Stimulated activated CD4-positive, alpha-beta T cell treated with anti-CD3 and anti-CD28 coated beads, Interleukin-12 subunit alpha, Interleukin-12 subunit beta, amount 100 ng/mL, for 4 hours (primary cell): ENCODE data around the gene RPP21.

Experiments used
- DNase-seq: peaks from one replicate; pipeline ENCODE4 v3.0.0-alpha.2; 2020

RPP21 gene

GRCh38 chr6:30344868-30345671, at the start of gene RPP21:
Gene RPP21 (plus strand): TSS chr6:30345156. CDS start chr6:30345172, 16 bp downstream.
- peak; percentile 85 for DNase-seq

DNA sequence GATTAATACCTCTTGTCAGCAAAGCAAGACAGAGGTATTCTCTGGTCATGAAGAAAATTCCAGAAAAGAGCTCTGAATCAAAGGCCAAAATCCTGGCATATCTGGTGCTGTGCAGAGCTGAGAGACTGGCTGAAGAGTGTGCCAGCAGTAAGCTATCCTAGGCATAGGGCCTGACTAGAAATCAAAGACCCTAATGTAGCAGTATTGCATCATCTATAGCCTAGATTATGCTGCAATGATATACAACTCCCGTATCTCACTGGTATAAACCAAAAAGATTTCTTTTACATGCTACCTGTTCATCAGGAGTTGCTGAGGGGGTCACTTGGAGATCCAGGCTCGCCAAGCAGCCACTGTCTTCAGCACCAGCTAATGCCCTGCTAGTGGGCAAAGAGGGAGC, 49.1 kb upstream of the RPP21 start:
- DNase-seq: no peak

DNA sequence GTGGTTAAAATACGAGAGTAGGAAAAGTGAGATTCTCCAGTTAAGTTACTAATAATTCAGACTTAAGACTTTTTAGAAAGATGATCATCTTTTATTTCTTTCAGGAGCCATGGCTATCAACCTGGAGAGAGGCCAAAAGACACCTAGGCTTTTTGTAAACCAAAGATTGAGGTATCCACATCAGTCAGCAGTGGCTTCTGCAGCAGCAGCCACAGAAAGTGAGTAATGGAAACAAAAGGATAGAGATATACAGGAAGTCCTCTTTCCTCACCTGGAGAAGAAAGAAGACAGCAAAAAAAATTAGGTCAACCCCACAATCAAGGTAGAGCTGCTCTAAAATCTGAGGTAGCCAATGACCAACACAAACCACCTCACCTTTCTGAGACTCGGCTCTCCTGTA, 41.0 kb upstream of the RPP21 start:
- no peak for DNase-seq

DNA sequence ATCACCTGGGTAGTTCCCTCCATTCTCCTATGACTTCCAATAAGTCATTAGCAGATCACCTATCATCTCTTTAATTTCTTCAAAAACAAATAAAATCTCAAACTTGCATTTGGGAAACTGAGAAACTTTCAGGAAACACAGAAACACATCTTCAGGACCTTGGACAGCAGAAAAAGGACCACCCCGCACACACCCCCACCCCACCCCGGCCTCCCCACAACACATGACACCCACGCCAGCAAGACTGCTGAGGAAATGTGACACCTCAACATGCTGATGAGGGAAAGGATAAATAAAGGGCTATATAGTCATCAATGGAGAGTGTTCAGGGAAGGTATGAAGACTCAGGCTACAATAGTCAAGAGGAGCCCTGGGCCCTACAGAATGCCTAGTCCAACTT, 33.9 kb upstream of the RPP21 start:
- no peak for DNase-seq

- no peak for DNase-seq
Measured at GRCh38 chr6:30311671-30312070, 33.3 kb upstream of the RPP21 start.

- DNase-seq: no peak
Measured at GRCh38 chr6:30312266-30312665, 32.7 kb upstream of the RPP21 start.

- DNase-seq: no peak
Measured at GRCh38 chr6:30312676-30313321, 32.2 kb upstream of the RPP21 start.

GRCh38 chr6:30315156-30315555, 29.8 kb upstream of the RPP21 start:
- no peak for DNase-seq

GRCh38 chr6:30317913-30318589, 26.9 kb upstream of the RPP21 start:
- no peak for DNase-seq

GRCh38 chr6:30319146-30319835, 25.7 kb upstream of the RPP21 start:
- DNase-seq: no peak

GRCh38 chr6:30321692-30322388, 23.1 kb upstream of the RPP21 start:
- no peak for DNase-seq

- DNase-seq: peak; percentile 14
Measured at GRCh38 chr6:30322527-30323501, 22.1 kb upstream of the RPP21 start.

DNA sequence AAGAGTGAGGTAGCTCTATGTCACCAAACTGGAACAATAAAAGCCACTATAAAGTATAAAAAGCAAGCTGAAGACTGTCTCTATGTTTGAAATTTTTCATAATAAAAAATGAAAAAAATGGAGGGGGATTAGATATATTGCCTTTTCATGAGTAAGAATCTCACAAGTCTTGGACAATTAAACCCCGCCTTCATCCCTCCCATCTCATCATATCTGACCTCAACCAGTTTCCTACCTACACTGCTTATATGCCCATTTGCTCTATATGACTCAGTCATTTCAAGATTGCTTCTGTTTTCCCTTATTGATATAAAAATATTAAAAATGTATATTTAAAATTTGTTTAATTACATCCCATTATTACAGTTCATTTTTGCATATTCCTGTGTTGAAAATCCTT, 21.1 kb upstream of the RPP21 start:
- DNase-seq: no peak

DNA sequence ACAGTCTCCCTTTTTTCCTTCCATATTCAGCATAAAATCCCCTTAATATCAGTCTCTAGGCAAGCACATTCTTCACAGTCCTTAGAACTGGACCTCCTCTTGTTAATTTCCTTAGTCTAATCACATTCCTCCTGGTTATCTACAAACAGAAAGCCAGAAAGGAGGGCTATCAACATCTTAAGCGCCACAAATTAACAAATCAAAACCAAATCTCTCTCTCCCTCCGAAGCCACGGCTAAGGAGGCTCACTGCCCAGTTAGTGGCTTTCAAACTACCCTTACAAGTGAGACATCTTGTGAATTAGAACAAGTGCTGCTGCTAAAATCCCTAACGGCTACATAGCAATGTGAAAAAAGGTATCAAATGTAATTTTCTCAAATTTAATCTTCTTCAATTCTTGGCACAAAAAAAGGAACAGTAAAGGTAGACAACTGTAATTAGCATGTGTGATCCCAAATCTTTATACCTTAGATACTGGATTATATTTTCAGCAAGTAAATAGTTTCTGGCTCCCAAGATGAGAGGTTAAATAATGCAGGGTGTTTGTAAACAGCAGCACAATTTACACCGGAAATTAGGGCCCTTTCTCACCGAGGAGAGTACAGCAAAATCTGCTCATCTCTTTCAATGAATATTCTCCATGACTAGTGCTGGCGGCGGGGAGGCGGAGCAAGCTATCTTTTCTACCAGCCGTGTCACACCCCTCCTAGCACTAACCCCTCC, 19.6 kb upstream of the RPP21 start:
- peak; percentile 78 for DNase-seq

DNA sequence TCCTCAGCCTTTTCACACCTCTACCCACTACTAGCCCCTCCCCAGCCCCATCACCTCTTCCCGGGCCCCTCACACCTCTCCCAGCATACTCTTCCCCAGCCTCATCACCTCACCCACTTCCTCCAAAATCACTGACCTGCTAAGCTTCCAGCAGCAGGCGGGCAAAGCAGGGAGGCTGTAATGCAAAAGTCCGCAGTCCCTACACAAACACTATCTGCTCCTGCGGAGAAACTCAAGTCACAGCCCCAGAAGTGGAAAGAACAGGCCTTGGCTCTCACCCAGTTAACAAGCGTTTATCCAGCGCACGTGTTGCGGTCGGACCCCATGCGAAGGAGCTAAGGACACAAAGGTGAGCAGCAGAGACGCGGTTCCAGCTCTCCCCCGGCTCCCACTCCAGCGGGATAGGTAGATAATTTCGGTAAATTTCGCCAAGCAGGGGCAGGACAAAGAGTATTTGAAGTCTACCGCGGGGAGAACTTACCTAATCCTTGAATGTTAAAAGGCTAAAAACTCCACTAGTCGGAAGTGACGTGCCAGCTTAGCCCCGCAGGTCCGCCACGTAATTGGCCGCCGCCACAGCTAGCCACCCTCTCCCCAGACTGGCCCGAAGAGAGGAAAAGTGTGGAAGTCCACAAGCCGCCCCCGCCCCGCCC, 19.0 kb upstream of the RPP21 start:
- DNase-seq: peak; percentile 68

GRCh38 chr6:30326526-30327231, 18.3 kb upstream of the RPP21 start, which contains the start of gene TRIM39:
Gene TRIM39 (plus strand): TSS chr6:30326927. CDS start chr6:30329318, 2,391 bp downstream.
- DNase-seq: peak; percentile 86

- DNase-seq: no peak
Measured at GRCh38 chr6:30327232-30327746, 17.7 kb upstream of the RPP21 start.

DNA sequence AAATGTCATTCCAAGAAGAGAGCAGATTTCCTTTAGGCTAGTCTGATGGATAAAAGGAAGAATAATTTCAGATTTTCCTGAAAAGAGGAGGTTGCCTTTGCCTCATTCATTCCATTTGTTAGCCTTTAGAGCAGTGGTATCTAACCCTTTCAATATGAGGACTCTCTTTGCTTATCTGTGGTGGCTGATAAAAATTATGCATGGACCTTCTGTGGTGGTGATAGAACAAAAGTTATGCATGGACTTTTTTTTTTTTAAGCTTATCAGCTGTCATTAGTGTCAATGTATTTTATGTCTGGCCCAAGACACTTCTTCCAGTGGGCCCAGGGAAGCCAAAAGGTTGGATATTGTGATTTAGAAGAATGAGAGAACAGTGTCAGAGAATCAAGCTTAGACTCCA, 16.6 kb upstream of the RPP21 start:
- no peak for DNase-seq

DNA sequence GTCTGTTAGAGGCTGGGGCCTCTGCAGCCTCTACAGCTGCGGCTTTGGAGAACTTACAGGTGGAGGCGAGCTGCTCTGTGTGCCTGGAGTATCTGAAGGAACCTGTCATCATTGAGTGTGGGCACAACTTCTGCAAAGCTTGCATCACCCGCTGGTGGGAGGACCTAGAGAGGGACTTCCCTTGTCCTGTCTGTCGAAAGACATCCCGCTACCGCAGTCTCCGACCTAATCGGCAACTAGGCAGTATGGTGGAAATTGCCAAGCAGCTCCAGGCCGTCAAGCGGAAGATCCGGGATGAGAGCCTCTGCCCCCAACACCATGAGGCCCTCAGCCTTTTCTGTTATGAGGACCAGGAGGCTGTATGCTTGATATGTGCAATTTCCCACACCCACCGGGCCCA, 15.6 kb upstream of the RPP21 start:
- no peak for DNase-seq
